Measurements from ENCODE around the gene INTS7.
"Not testable (repeated sequence)": the region's sequence is repeated elsewhere in the genome, so short reads cannot be mapped to it uniquely, and the experiment has no call there.

Gene INTS7

GRCh38 chr1:211986628-211987254 is 48.6 kb downstream of the INTS7 start:
- DNase-seq (ENCODE audit: low read depth in 1 of 2, low spot score in 1 of 2), result no peak

- no peak for DNase-seq (ENCODE audit: low read depth in 1 of 2, low spot score in 1 of 2)
These were observed 49.6 kb downstream of the INTS7 start for GRCh38 chr1:211985556-211986264.

GRCh38 chr1:211978596-211978995 is 56.8 kb downstream of the INTS7 start:
- no peak for DNase-seq (ENCODE audit: low read depth in 1 of 2, low spot score in 1 of 2)

GRCh38 chr1:211975152-211975941 is 60.0 kb downstream of the INTS7 start:
- no peak for DNase-seq (ENCODE audit: low read depth in 1 of 2, low spot score in 1 of 2)

- no peak for DNase-seq (ENCODE audit: low read depth in 1 of 2, low spot score in 1 of 2)
These were observed 61.8 kb downstream of the INTS7 start for GRCh38 chr1:211973541-211973940.

- no peak for DNase-seq (ENCODE audit: low read depth in 1 of 2, low spot score in 1 of 2)
These were observed 67.0 kb downstream of the INTS7 start for GRCh38 chr1:211968200-211968834.

- no peak for DNase-seq (ENCODE audit: low read depth in 1 of 2, low spot score in 1 of 2)
These were observed 67.7 kb downstream of the INTS7 start for GRCh38 chr1:211967704-211968103.

GRCh38 chr1:211965108-211965805 is 70.1 kb downstream of the INTS7 start:
- DNase-seq (ENCODE audit: low read depth in 1 of 2, low spot score in 1 of 2), result no peak

- DNase-seq (ENCODE audit: low read depth in 1 of 2, low spot score in 1 of 2), result no peak
These were observed 75.7 kb downstream of the INTS7 start for GRCh38 chr1:211959680-211960079.

GRCh38 chr1:211959221-211959620 is 76.1 kb downstream of the INTS7 start:
- no peak for DNase-seq (ENCODE audit: low read depth in 1 of 2, low spot score in 1 of 2)

GRCh38 chr1:211954028-211954427 is 81.3 kb downstream of the INTS7 start:
- not testable (repeated sequence) for DNase-seq (ENCODE audit: low read depth in 1 of 2, low spot score in 1 of 2)

GRCh38 chr1:211953543-211953942 is 81.8 kb downstream of the INTS7 start:
- not testable (repeated sequence) for DNase-seq (ENCODE audit: low read depth in 1 of 2, low spot score in 1 of 2)

GRCh38 chr1:211952299-211952698 is 83.1 kb downstream of the INTS7 start:
- DNase-seq (ENCODE audit: low read depth in 1 of 2, low spot score in 1 of 2), result no peak

GRCh38 chr1:211951856-211952255 is 83.5 kb downstream of the INTS7 start:
- no peak for DNase-seq (ENCODE audit: low read depth in 1 of 2, low spot score in 1 of 2)

- no peak for DNase-seq (ENCODE audit: low read depth in 1 of 2, low spot score in 1 of 2)
These were observed 87.0 kb downstream of the INTS7 start for GRCh38 chr1:211948377-211948776.

- no peak for DNase-seq (ENCODE audit: low read depth in 1 of 2, low spot score in 1 of 2)
These were observed 87.7 kb downstream of the INTS7 start for GRCh38 chr1:211947396-211948295.

- no peak for DNase-seq (ENCODE audit: low read depth in 1 of 2, low spot score in 1 of 2)
These were observed 90.4 kb downstream of the INTS7 start for GRCh38 chr1:211944733-211945500.

GRCh38 chr1:211942583-211942982 is 92.8 kb downstream of the INTS7 start:
- no peak for DNase-seq (ENCODE audit: low read depth in 1 of 2, low spot score in 1 of 2)

- peak in 1 of 2 donors; percentile 4 for DNase-seq (ENCODE audit: low read depth in 1 of 2, low spot score in 1 of 2)
These were observed 95.4 kb downstream of the INTS7 start for GRCh38 chr1:211939876-211940468.

Data from activated T-helper 1 cell treated with anti-CD3 and anti-CD28 coated beads, Interleukin-2, amount 50 U/mL, for 16 hours (primary cell).